SKM-1 treated with dmso at 0.1 percent for 144 hours (cell line): Measurements from ENCODE around the gene LSP1.

Experiments
- DNase-seq: peaks from one replicate; lab custom pipeline; 2025; ENCODE audit not compliant: unreplicated experiment; lab: John Stamatoyannopoulos, UW

The LSP1 gene

DNA sequence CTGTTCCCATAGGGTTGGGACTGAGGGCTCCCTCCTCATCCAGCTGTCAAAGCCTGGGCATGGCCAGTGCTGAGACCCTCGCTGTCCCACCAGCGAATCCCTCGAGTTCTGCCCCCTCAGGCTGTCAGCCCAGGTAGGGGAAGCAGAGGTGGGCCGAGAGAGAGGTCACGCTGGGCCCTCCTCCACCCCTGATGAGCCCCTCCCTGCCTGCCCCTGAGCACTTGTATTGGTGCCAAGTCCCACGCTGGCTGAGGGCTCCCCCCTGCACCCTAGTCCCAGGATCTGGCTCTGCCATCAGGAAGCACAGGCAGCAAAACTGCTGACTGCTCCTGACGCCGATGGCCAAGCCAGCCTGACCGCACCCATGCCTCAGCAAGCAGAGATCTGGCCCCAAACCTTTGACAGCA lies 35.5 kb downstream of the LSP1 start:
- DNase-seq = no peak

DNA sequence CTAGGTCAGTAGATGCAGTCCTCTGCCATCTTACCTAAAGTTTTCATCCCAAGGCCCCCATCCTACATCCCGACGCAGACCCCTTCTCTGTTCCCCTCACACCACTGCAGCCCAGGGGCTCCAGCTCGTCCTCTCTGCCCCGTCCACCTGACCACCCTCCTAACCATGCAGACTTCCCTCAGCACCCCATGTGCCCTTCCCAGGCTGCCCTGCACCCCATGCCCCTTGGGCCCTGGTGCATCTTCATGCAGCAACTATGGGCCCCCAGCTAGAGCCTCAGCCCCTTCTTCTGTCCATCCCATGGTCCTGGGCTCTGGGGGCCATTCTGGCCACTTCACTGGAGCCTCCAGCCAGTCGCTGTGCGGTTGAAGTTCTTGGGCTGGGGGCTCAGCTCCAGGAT lies 35.9 kb downstream of the LSP1 start:
- DNase-seq = no peak

DNA sequence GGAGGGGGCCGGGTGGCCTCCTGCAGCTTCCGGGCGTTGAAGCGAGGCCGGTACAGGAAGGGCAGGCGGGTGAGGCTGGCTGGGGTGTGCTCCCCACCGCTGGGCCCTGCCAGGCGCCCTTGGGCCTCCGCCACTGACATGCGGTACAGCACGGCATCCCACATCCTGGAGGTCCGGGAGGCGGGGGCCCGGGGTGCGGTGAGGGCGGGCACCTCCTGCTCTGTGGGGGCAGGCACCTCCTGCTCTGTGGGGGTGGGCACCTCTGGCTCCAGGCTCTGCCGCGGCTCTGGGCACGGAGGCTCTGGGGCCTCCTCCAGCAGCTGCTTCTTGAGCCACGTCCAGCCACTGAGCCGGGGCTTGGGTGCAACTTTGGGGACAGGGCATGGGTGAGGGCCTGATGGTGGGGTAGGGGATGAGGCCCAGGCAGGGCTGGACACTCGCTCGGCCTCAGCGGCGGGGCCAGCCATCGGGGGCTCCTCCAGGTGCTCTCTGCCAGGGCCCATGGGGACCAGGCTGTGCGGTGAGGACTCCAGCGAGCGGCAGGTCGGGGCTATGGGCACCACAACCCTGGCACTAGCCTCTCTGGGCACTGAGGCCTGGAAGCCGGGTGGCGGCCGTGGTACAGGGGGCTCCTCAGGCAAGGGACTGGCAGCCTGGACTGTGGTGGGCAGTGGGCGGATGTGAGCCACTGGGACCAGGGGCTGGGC lies 36.5 kb downstream of the LSP1 start:
- DNase-seq = no peak

DNA sequence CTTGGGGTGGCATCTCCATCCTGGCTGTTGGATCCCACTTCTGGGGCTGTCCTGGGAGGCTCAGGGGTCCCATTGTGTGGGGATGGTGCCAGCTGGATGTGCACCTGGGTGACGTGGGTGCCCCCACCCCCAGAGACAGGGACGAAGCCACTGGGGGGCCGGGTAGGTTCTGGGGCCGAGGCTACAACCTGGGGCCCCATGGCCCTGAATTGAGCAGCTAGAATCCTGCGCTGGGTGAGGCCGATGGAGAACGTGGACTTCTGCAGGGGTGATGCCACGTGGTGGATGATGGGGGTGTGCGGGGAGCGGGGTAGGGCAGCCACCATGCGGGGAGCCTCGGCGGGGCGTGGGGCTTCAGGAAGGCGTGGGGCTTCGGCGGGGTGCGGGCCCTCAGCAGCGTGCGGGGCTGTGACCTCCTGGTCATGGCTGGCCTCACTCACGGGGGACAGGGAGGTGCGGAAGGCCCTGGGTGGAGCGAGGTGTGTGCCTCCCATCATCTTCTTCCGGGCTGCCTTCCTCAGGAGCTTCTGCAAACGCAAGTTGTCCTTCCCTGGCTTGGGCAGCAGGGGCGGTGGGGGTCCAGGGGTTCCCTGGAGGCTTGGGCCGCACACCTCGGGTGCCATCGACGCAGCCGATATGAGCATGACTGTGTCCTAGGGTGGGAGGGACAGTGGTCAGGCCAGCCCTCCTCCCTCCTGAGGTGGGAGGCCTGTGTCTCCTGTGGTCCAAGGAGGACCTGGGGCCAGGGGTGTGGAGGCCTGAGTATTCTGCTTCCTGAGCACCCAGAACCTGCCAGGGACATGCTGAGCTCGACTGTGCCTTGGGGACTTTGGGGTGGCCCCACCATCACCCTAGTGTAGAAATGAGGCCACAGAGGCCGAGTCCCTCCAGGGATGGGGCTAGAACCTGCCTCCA lies 37.3 kb downstream of the LSP1 start:
- DNase-seq = no peak

DNA sequence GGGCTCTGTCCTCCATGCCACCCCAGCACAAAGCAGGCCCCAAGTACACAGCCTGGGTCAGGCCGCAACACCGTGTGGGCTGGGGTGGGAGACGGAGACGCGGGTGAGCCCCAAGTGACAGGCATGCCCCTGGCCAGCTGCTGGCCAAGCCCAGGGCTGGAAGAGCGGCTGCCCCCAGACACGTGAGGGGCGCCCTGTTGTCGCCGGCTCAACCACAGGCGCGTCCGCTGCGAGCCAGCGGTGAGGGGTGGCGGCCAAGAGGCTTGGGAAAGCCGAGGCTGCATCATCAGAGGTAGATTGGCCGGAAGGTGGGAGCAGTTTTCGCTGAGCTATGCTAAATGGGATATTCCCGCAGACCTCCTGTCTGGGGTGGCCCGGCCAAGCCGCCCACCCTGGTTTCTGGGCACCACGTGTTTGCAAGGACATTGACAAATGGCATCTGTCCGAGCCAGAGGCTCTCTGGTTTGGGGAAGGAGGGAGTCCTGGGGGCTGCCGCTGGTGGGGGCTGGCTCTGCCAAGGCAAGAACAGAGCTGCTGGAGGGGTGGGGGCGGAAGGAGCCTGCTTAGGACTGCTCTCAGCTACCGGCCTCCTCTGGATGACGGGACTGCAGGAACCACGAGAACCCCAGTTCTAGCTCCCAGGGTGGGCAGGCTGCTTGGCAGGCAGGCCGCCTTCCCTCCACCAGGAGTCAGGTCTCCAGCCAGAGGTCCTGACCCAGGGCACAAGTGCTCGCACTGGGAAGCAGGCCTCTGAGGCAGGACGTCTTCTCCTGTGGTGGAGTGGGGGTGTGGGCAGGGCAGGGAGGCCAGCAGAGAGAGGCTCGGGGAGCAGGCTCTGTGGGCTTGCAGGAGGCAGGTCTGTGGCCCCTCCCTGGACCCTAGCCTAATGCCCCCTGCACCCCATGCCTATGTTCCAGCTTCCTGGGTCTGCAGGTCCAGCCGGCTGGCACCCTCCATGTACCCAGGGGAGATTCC lies 38.3 kb downstream of the LSP1 start:
- DNase-seq = no peak

DNA sequence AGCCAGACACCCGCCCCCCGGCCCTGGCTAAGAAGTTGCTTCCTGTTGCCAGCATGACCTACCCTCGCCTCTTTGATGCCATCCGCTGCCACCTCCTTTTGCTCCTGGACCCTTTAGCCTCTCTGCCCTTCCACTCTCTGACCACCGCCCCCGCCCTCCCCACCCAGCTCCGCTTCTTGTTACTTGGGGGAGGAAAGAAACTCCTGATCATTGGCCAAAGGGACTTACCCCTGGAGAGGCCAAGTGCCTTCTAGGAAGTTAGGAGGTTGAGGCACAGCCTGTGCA lies 38.9 kb downstream of the LSP1 start, which contains the start of gene PRR33:
Gene PRR33, minus strand, starts transcription at position 65 of the 285 bp plus-strand sequence. CDS start 1,311 bp downstream, outside the sequence.
- no peak for DNase-seq

DNA sequence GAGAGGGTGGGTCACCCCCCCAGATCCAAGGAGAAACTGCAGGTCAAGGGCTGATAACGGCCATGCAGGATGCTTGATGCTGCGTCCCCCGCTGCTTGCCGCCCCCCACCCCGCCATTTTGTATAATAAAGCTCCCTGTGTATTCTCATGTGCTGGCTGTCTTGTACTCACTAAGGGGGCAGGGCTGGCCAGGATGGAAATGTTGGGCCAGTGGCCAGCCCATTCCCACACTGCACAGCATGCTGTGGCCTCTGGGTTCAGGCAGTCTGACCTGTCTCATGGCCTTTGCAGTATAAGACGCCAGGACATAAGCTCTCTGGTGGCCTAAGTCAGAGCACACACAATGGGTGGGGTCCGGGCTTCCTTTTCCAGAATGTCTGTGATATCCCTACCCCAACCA lies 39.2 kb downstream of the LSP1 start:
- DNase-seq = no peak

DNA sequence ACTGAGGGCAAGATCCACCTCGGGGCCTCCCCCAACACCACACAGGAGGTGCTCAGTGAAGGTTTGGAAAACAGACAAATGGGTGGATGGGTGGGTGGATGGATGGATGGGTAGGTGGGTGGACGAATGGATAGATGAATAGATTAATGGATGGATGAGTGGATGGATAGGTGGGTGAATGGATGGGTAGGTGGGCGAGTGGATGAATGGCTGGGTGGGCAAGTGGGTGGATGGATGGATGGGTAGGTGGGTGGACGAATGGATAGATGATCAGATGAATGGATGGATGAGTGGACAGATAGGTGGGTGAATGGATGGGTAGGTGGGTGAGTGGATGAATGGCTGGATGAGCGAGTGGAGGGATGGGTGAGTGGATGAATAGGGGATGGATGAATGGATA lies 39.7 kb downstream of the LSP1 start:
- no peak for DNase-seq

DNA sequence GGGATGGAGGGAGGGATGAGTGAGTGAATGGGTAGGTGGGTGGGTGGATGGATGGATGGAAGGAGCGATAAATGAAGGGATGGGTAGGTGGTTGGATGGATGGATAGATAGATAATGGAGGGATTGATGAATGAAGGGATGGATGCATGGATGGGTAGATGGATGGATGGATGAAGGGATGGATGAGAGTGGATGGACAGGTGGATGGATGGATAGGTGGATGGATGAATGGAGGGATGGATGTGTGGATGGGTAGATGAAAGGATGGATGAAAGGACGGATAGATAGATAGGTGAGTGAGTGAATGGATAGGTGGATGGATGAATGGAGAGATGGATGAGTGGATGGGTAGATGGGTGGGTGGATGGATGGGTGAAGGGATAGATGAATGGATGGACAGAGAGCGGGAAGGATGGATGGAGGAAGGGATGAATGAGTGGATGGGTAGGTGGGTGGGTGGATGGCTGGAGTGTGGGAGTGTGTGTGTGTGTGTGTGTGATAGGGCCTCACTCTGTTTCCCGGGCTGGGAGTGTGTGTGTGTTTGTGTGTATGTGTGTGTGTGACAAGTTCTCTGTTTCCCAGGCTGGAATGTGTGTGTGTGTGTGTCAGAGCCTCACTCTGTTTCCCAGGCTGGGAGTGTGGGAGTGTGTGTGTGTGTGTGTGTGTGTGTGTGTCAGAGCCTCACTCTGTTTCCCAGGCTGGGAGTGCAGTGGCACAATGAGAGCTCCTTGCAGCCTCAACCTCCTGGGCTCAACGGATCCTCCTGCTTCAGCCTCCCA lies 40.9 kb downstream of the LSP1 start:
- DNase-seq = no peak

DNA sequence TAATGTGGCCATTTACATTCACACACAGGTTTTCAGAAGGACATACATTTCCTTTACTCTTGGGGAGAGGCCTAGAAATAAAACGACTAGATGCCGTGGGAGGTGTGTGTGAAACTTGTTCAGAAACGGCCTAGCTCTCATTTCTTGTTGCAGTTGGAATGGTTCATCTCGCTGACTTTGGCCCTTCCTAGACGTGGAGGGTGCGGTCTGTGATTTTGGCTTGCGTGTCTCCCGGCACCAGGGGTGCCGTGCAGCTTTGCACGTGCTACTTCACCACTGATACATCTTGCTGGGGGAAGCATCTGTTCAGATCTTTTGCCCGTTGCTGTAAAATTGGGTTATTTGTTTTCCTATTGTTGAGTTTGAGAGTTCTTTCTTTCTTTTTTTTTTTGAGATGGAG lies 41.9 kb downstream of the LSP1 start:
- DNase-seq = no peak

DNA sequence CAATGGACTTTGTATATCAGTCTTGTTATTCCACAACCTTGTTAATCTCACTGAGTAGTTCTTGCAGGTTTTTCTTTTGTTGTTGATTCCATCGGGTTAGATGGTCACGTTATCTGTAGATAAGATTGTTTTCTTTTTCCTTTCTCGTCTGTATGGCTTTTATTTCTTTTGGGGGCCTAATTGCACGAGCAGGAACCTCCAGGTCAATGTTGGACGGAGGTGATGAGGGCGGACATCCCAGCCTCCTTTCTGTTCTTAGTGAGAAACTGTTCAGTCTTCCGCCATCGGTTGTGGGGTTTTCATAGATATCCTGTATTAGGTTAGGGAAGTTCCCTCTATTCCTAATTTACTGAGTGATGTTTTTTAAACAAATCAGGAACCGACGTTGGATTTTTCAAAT lies 43.6 kb downstream of the LSP1 start:
- no peak for DNase-seq

DNA sequence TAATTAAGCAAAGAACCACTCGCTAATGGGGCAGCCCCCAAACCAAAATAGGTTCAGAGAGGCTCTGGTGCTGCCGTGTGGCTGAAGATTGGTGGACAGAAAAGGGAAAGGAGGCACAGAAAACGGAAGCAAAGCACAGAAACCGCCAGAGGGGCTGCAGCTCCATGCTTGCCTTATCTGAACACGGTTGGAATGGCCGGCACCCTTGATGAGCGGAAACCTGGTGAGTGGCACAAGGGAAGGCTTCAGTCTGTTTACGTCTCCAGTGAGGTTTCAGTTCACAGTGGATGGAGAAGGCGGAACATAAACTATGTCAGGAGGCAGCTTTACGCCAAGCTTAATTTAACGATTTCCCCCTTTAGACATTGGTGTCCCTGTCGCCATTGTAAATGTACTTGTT lies 44.0 kb downstream of the LSP1 start:
- no peak for DNase-seq

DNA sequence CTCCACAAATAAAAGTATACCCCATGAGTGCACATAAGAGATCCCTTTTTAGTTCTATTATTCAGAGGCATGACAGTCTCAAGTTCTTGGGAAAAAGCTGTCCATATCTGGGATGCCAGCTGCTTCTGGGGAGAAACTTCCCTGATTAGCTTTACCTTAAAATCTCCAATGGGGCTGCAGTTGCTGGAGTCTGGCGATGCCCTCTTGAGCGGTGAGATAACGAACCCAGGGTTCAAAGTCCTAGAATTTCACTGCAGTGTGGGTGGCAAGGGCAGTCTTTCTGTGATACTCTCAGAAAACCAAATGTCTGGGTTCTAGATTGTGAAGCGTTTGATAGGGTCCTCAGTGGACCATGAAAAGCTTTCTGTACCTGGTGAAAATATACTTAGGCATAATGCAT lies 46.2 kb downstream of the LSP1 start:
- DNase-seq = no peak

DNA sequence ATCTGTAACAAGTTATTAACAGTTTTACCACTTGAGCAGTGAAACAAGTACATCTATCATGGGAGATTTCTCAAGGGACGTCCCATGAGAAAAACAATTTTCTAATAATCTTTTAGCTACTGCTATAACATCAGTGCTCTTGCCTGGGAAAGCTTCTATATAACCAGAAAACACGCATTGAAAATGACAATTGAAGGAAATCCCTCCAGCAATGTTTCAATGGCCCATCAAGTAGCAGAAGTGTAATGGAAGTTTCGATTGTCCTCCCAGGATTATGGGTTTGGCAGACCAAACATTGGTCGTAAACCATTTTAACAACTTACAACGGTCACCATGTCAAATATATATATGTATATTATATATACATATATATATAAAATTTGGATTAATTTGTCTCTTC lies 46.8 kb downstream of the LSP1 start:
- DNase-seq = no peak

DNA sequence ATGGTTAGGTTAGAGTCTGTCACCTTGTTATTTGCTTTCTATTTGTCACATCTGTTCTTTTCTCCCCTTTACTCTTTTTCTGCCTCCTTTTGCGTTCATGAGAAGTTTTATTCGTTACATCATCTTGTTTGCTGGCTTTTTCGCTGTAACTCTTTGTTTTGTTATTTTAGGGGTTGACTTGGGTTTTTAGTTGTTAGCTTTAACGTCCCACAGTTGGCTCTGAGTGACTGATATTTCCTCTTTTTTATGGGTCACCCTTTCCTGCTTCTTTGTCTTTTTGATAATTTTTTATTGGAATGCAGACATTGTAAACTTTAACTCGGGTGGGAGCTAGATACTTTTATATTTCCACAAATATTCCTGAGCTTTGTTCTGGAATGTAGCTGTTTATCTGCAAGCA lies 53.3 kb downstream of the LSP1 start:
- no peak for DNase-seq

DNA sequence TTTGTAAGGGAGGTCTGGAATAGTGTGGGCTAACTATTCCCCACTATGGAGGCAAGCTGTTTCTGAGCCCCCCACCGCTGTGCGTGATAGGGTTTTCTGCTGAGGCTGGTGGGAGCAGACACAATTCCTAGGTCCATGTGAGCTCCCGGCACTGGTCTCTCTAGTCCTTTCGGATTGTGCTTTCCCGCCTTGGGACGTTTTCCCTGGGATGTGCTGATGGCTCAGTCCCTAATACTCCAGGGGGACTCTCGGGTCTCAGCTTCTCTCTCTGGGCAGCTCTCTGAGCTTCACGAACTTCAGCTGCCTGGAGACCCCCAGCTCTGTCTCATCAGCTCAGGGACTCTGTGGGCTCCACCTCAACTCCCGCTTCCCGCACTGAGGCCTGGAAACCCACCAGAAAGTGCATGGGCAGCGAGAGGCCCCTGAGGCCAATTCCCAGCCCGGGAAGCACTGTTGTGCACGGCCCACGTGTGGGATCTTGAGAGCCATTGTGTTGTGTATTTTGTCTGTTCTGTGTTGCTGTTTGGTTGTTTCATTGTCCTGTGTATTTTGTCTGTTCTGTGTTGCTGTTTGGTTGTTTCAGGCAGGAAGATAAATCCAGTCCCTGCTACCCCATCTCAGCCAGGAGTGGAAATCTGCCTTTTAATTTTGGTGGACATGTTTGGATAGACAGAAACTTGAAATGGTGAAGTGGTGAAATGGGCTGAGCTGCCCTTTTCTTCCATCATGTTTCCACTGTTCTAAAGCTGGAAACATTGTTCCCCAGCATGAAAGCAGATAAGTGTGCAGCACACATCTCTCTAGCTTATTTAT lies 53.9 kb downstream of the LSP1 start:
- DNase-seq = no peak

DNA sequence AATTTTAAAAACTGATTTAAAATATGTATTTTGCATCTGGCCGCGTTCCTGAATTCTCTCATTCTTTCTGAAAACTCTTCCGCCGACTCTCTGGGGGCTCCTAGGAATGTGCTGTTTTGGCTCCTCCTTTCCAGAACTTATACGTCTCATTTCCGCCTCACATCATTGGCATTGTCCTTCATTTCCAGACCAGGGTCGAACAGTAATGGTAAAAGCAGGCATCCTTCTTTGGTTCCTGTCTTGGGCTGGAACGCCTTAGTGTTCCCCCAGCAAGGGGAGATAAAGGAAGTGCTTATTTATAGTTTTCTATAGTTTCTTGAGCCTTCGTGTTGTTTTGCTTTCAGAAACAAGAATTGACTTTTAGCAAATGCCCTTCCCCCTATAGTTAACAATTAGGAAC lies 55.7 kb downstream of the LSP1 start:
- no peak for DNase-seq

DNA sequence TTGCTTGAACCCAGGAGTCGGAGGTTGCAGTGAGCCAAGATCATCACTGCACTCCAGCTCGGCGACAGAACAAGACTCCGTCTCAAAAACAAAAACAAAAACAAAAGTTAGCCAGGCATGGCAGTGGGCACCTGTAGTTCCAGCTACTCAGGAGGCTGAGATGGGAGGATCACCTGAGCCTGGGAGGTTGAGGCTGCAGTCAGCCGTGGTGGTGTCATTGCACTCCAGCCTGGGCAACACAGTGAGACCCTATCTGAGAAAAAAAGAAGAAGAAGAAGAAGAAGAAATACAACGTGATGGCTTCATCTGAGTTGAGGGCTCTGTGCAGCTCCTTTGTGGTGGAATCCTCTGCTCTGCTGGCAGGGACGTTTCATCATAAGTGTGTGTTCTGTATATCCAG lies 56.6 kb downstream of the LSP1 start:
- no peak for DNase-seq

DNA sequence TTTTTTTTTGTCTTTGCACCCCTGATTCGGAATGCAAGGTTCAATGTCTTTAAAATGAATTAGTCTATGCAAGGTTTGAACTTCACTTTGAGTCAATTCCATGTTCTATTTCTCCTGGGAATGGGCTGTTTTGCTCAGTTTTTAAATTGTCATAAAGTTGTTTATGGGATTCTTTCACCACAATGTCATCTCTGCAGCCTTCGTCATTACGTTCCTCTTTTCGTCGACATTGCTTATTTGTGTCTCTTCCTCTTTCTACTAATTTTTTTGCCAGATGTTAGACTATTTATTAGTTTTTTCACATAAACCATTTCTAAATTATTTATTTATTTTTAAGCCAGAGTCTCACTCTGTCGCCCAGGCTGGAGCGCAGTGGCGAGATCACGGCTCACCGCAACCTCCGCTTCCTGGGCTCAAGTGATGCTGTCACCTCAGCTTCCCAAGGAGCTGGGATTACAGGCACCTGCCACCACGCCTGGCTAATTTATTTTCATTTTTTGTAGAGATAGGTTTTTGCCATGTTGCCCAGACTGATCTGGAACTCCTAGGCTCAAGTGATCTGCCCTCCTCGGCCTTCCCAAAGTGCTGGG lies 59.5 kb downstream of the LSP1 start:
- DNase-seq = no peak
